Colonic mucosa (tissue), 4 donors: Measurements from ENCODE around the gene MYH1. TPM values are rescaled to one million over a fixed set of nuclear protein-coding genes. Genes with fewer than 3 reads are reported as not detected.
"Not testable (repeated sequence)": the region's sequence is repeated elsewhere in the genome, so short reads cannot be mapped to it uniquely, and the experiment has no call there.

Experiments used
- DNase-seq: peaks from one replicate; pipeline ENCODE4 v3.0.0-alpha.2; 2020
- H3K27ac ChIP-seq: fragments of 200-600 bp; one replicate; pipeline ENCODE4 v1.8.0; 2021
- H3K27me3 ChIP-seq: fragments of 200-600 bp; one replicate; pipeline ENCODE4 v1.8.0; 2021
- H3K36me3 ChIP-seq: fragments of 200-600 bp; one replicate; pipeline ENCODE4 v1.8.0; 2021
- H3K4me1 ChIP-seq: fragments of 200-600 bp; one replicate; pipeline ENCODE4 v1.8.0; 2021; ENCODE audit warnings: mild to moderate bottlenecking
- H3K4me3 ChIP-seq: fragments of 200-600 bp; one replicate; pipeline ENCODE4 v1.8.0; 2021
- H3K9ac ChIP-seq, 2 donors: one replicate each; pipeline ENCODE4 v1.7.0; 2013; ENCODE audit warnings: control low read depth in 2 of 2, low read depth in 2 of 2, low read length in 2 of 2
- H3K9me3 ChIP-seq: fragments of 200-600 bp; one replicate; pipeline ENCODE4 v1.8.0; 2021
- intact Hi-C: fragments of 100-400 bp; cut with DNase I; formaldehyde crosslinking; loops from one replicate; pipeline ENCODE4 v1.14.1; 2022
- total RNA-seq, 2 donors: library from RNA; stranded (reverse); fragmentation: NEBNext Ultra II Directional in 1 of 2; extraction: Animal tissue kit (Norgen Biotek cat#: 25700) in 1 of 2; gene quantifications; one replicate each; pipeline ENCODE4 v1.2.1, GENCODE V29; 2021
- TF ChIP-seq, protein P1 (sequence below): fragments of 200-600 bp; IDR thresholded peaks from one replicate; pipeline ENCODE4 v1.8.0; 2022; ENCODE audit warnings: antibody characterized with exemption, mild to moderate bottlenecking
- donor health status: healthy.
- donor health status: DM: no; HTN: no; CAD: no.
- donor health status: DM: no; HTN: no; CAD: no.

Gene MYH1
- total RNA-seq, 2 donors from 2014 or later: not detected

DNA sequence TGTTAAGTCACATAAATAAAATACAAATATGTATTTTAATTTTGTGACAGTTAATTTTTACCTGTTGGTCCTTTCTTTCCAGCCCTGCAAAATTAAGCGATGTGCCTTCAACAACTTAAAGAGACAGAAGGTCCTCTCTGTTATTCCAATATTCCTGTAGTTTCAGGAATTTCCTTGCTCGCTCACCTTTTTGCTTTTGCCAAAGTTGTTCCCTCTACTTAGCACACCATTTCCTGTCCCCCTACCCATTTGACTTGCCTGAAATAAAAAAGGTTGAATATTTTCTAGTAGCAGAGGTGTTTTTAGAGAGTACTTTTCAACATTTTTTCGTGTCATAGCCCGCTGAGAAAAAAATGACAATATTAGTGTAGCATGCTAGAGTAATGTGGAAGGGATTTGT, 31.7 kb upstream of the MYH1 start:
- no peaks in the 10 kb centered on the region for H3K9me3 ChIP-seq
- no peaks in the 10 kb centered on the region for H3K27me3 ChIP-seq
- H3K9ac ChIP-seq: no peak overlapping the region
- H3K4me1 ChIP-seq: no peaks in the 10 kb centered on the region
- H3K27ac ChIP-seq: no peak overlapping the region
- no peak overlapping the region for H3K4me3 ChIP-seq
- DNase-seq: no peak
- intact Hi-C loops: no loop called here
- H3K36me3 ChIP-seq: no peaks in the 10 kb centered on the region
- TF ChIP-seq, protein P1, sequence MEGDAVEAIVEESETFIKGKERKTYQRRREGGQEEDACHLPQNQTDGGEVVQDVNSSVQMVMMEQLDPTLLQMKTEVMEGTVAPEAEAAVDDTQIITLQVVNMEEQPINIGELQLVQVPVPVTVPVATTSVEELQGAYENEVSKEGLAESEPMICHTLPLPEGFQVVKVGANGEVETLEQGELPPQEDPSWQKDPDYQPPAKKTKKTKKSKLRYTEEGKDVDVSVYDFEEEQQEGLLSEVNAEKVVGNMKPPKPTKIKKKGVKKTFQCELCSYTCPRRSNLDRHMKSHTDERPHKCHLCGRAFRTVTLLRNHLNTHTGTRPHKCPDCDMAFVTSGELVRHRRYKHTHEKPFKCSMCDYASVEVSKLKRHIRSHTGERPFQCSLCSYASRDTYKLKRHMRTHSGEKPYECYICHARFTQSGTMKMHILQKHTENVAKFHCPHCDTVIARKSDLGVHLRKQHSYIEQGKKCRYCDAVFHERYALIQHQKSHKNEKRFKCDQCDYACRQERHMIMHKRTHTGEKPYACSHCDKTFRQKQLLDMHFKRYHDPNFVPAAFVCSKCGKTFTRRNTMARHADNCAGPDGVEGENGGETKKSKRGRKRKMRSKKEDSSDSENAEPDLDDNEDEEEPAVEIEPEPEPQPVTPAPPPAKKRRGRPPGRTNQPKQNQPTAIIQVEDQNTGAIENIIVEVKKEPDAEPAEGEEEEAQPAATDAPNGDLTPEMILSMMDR: no peak

- no peak within 1 kb of the TSS for H3K27ac ChIP-seq
- no peak for DNase-seq
- no peaks in the 10 kb centered on the region for H3K4me1 ChIP-seq
- no peak within 1 kb of the TSS for H3K9ac ChIP-seq
- TF ChIP-seq, protein P1: no peak
- H3K4me3 ChIP-seq: no peak within 1 kb of the TSS
- no peaks in the 10 kb centered on the region for H3K27me3 ChIP-seq
- intact Hi-C loops: no loop called here
- H3K9me3 ChIP-seq: no peaks in the 10 kb centered on the region
- H3K36me3 ChIP-seq: no peaks in the 10 kb centered on the region
These were observed 30.9 kb upstream of the MYH1 start, which contains the start of gene MYH2 for GRCh38 chr17:10549096-10549842. Gene MYH2 (minus strand): TSS chr17:10549658. CDS start chr17:10547920, 1,738 bp downstream.

- TF ChIP-seq, protein P1: no peak
- Histone ChIP-seq H3K9ac (no peak overlapping the region), H3K9me3 (no peaks in the 10 kb centered on the region), H3K36me3 (no peaks in the 10 kb centered on the region), H3K27me3 (no peaks in the 10 kb centered on the region), H3K4me1 (no peaks in the 10 kb centered on the region), H3K27ac (no peak overlapping the region), H3K4me3 (no peak overlapping the region)
- intact Hi-C loops: no loop called here
- DNase-seq: no peak
These were observed 29.0 kb upstream of the MYH1 start for GRCh38 chr17:10547351-10547750.

GRCh38 chr17:10543486-10543885, 25.1 kb upstream of the MYH1 start:
- DNase-seq, H3K4me3 ChIP-seq, H3K27ac ChIP-seq, H3K9me3 ChIP-seq, H3K9ac ChIP-seq, H3K36me3 ChIP-seq, H3K4me1 ChIP-seq, H3K27me3 ChIP-seq, intact Hi-C loops: not testable (repeated sequence)

GRCh38 chr17:10541179-10541578, 22.8 kb upstream of the MYH1 start:
- H3K4me3 ChIP-seq, H3K4me1 ChIP-seq, H3K9ac ChIP-seq, H3K36me3 ChIP-seq, H3K27me3 ChIP-seq, intact Hi-C loops, DNase-seq, H3K9me3 ChIP-seq, H3K27ac ChIP-seq: not testable (repeated sequence)

GRCh38 chr17:10532026-10532425, 13.7 kb upstream of the MYH1 start:
- Histone ChIP-seq H3K9me3 (no peaks in the 10 kb centered on the region), H3K4me1 (no peaks in the 10 kb centered on the region), H3K27ac (no peak overlapping the region), H3K27me3 (no peaks in the 10 kb centered on the region), H3K9ac (no peak overlapping the region), H3K4me3 (no peak overlapping the region), H3K36me3 (no peaks in the 10 kb centered on the region)
- intact Hi-C loops: no loop called here
- no peak for DNase-seq
- TF ChIP-seq, protein P1: no peak
